HFFc6 (cell line): ENCODE data around the gene PHC2. TPM values are rescaled to one million over a fixed set of nuclear protein-coding genes. Genes with fewer than 3 reads are reported as not detected.

Experiments used
- DNase-seq: peaks from one replicate; pipeline ENCODE4 v3.0.0-alpha.2; 2018
- H3K27ac Mint-ChIP-seq: 2 replicates; pipeline ENCODE4 v1.8.0; 2020; ENCODE audit warnings: mild to moderate bottlenecking, mixed read lengths
- H3K27me3 Mint-ChIP-seq: 2 replicates; pipeline ENCODE4 v1.8.0; 2021; ENCODE audit warnings: mild to moderate bottlenecking, moderate library complexity, mixed read lengths; ENCODE audit not compliant: insufficient read depth
- H3K36me3 Mint-ChIP-seq: 2 replicates; pipeline ENCODE4 v1.8.0; 2021; ENCODE audit warnings: low read depth, mixed read lengths
- H3K4me1 Mint-ChIP-seq: 2 replicates; pipeline ENCODE4 v1.8.0; 2020; ENCODE audit warnings: low read depth, mixed read lengths
- H3K4me3 Mint-ChIP-seq: 2 replicates; pipeline ENCODE4 v1.8.0; 2020; ENCODE audit warnings: mild to moderate bottlenecking, moderate library complexity, mixed read lengths
- H3K9me3 Mint-ChIP-seq: 2 replicates; pipeline ENCODE4 v1.8.0; 2020; ENCODE audit warnings: mild to moderate bottlenecking, mixed read lengths
- total RNA-seq, 6 experiments: library from RNA; stranded (reverse); fragmentation: NEBNext Ultra II Directional; extraction: Animal tissue kit (Norgen Biotek cat#: 25700); gene quantifications; 2 replicates in 1 of 6; 3 replicates in 5 of 6; pipeline ENCODE4 v1.2.3, GENCODE V29; 2021
- TF ChIP-seq, protein P1 (sequence below): fragments of 200-600 bp; sonication (generic); IDR thresholded peaks from 2 replicates; pipeline ENCODE4 v1.5.0; 2021; ENCODE audit warnings: antibody characterized with exemption, mild to moderate bottlenecking

PHC2 gene
- total RNA-seq, 6 experiments from 2014 or later = 86.5 to 105 (median 99.6) TPM

DNA sequence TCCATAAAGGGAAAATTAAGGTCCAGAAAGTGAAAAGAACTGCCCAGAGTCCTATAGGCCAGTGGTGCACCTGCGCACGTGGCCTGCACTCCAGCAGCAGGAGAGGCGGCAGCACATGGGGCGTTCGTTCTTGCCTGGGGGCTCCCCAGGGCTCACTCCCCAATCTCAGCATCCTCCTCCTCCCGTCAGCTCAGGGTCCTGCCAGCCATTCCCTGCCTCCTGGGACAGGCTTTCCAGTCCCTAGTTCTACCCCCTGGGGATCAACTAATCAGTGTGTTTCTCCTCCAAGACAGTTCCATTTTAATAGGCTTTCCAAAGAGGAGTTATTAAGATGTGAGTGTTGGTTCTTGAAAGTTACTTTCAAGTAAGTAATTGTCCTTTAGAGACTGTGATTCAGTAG is 108.8 kb downstream of the PHC2 start:
- TF ChIP-seq, protein P1, sequence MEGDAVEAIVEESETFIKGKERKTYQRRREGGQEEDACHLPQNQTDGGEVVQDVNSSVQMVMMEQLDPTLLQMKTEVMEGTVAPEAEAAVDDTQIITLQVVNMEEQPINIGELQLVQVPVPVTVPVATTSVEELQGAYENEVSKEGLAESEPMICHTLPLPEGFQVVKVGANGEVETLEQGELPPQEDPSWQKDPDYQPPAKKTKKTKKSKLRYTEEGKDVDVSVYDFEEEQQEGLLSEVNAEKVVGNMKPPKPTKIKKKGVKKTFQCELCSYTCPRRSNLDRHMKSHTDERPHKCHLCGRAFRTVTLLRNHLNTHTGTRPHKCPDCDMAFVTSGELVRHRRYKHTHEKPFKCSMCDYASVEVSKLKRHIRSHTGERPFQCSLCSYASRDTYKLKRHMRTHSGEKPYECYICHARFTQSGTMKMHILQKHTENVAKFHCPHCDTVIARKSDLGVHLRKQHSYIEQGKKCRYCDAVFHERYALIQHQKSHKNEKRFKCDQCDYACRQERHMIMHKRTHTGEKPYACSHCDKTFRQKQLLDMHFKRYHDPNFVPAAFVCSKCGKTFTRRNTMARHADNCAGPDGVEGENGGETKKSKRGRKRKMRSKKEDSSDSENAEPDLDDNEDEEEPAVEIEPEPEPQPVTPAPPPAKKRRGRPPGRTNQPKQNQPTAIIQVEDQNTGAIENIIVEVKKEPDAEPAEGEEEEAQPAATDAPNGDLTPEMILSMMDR = no peak
- H3K4me3 Mint-ChIP-seq = no peak overlapping the region
- H3K27me3 Mint-ChIP-seq = peaks cover 6% of the 10 kb centered on the region
- DNase-seq = no peak
- no peak overlapping the region for H3K27ac Mint-ChIP-seq
- H3K36me3 Mint-ChIP-seq = peaks cover 24% of the 10 kb centered on the region
- peaks cover 33% of the 10 kb centered on the region for H3K4me1 Mint-ChIP-seq
- no peaks in the 10 kb centered on the region for H3K9me3 Mint-ChIP-seq

DNA sequence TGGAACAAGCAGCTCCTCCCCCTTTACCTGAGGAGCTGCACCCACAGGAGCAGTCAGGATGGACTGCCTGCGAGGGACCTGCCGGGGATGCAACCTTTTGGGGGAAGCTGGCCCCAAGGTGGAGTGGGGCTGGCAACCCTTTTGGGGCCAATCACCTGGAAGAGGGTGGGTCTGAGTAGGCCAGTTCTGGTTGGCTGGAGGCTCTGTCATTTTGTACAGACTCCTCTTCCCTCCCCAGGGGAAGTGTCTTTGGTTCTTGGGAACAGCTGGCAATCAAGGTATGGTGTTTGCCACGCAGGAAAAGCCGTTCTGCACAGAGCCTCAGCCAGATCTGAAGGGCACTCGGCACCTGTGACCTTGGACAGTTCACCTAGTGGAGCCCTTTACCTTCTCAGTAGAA is 109.7 kb downstream of the PHC2 start:
- TF ChIP-seq, protein P1 = no peak
- Mint-ChIP-seq H3K27ac (no peak overlapping the region), H3K9me3 (no peaks in the 10 kb centered on the region), H3K27me3 (peaks cover 6% of the 10 kb centered on the region), H3K36me3 (peaks cover 22% of the 10 kb centered on the region), H3K4me1 (peaks cover 38% of the 10 kb centered on the region), H3K4me3 (no peak overlapping the region)
- DNase-seq = no peak

DNA sequence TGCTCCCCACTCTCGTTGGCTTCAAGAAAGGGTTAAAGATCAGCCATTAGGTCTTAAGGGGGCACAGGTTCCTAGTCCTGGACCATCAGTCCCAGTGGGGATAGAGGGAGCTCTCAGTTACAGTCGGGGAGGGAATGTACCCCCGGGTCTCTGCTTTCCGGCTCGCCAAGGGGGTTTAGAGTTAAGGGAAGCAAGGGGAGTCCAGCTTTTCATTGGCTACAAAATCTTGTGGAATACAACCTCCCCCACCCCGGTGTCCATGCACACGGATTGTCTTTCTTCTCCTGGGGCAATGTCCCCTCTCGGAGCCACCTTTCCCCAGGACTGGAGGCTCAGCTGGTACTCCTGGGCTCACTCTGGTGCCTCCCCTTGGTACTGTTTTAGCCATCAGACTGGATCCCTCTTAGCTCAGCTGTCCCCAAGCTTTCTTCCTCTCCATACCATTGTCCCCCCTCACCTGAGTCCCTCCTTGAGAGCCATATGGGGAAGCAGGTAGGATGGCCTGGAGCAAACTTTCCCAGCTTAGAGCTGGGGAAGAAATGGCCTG is 110.2 kb downstream of the PHC2 start, which contains the start of gene A3GALT2:
A3GALT2 (minus strand) TSS at position 480 of the 547 bp plus-strand sequence; CDS start at position 480, 0 bp downstream.
- Mint-ChIP-seq H3K27me3 (peaks cover 6% of the 10 kb centered on the region), H3K4me1 (peaks cover 38% of the 10 kb centered on the region), H3K9me3 (no peaks in the 10 kb centered on the region), H3K36me3 (peaks cover 17% of the 10 kb centered on the region), H3K27ac (no peak within 1 kb of the TSS), H3K4me3 (no peak within 1 kb of the TSS)
- TF ChIP-seq, protein P1 = no peak
- no peak for DNase-seq

DNA sequence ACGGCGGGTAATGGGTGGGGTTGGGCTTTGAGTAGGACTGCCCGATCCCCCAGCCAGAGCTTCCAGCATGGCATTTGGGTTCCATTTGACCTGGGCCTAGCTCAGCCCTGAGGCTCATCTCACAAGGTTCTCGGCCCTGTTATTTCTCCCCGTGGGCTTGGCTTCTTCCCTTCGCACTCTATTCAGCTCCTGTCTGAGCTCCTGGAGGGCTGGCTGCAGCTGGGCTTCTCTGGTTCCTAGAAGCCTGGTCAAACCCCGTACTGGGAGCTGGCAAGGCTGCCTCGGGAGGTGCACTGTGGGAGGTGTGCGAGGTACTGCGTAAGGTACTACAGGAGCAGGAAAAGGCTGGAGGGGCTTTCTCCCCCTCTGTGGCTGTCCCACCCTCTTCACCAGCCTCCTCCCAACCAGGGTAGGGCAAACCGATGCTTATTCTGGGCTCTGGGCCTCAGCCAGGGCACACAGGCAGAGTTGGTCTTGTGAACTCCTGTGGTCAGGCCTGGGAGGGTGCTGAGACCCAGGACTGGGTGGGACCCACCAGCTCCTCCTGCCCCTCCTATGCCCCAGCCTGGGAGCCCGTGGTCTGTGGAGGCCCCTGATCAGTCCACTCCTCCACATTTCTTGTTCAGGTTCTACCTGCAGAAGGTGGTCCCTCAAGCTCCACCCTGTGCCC is 110.8 kb downstream of the PHC2 start:
- H3K36me3 Mint-ChIP-seq = peaks cover 14% of the 10 kb centered on the region
- H3K4me1 Mint-ChIP-seq = peaks cover 39% of the 10 kb centered on the region
- DNase-seq = no peak
- TF ChIP-seq, protein P1 = no peak
- H3K27me3 Mint-ChIP-seq = peaks cover 6% of the 10 kb centered on the region
- no peak overlapping the region for H3K4me3 Mint-ChIP-seq
- H3K9me3 Mint-ChIP-seq = no peaks in the 10 kb centered on the region
- no peak overlapping the region for H3K27ac Mint-ChIP-seq

DNA sequence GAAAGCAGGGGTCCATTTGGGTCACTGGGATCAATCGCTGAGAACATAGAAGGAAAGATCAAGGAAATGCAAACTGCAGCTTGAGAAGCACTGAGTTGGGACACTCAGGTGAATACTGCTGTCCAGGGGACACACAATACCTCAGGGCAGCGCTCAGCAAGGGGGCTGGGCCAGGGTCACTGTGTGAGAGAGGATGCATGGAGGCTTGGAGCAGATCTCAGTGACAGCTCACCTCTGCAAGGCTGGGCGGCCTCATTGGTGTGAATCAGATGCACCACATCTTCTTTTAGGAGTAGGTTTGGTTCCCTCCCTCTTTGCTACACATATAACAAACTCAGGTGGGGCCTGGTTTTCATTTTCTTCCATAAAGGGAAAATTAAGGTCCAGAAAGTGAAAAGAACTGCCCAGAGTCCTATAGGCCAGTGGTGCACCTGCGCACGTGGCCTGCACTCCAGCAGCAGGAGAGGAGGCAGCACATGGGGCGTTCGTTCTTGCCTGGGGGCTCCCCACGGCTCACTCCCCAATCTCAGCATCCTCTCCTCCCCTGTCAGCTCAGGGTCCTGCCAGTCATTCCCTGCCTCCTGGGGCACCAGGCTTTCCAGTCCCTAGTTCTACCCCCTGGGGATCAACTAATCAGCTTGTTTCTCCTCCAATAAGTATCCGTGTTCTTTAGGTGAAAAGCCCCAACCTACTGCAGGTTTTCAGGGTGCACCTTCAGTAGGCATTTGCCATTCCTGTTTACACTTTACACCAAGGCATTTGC is 111.5 kb downstream of the PHC2 start:
- Mint-ChIP-seq H3K27me3 (peaks cover 8% of the 10 kb centered on the region), H3K4me1 (peaks cover 39% of the 10 kb centered on the region), H3K36me3 (peaks cover 11% of the 10 kb centered on the region), H3K9me3 (no peaks in the 10 kb centered on the region), H3K27ac (no peak overlapping the region), H3K4me3 (no peak overlapping the region)
- TF ChIP-seq, protein P1 = no peak
- no peak for DNase-seq
